ENCODE measurements around the gene NRDC.

NRDC gene

GRCh38 chr1:51859333-51859732 is 19.2 kb downstream of the NRDC start:
- no peak overlapping the region for H3K4me3 ChIP-seq (ENCODE audit: low read depth in 1 of 2, low read length in 1 of 2)
- H3K4me1 ChIP-seq (ENCODE audit: control insufficient read depth in 1 of 2, insufficient read depth in 1 of 2, low read depth in 1 of 2, low read length in 1 of 2): no peaks in the 10 kb centered on the region
- peaks cover 21% of the 10 kb centered on the region for H3K36me3 ChIP-seq
- H3K9me3 ChIP-seq: no peaks in the 10 kb centered on the region
- H3K27ac ChIP-seq: no peak overlapping the region
- no peaks in the 10 kb centered on the region for H3K27me3 ChIP-seq
- TF ChIP-seq, protein P1, sequence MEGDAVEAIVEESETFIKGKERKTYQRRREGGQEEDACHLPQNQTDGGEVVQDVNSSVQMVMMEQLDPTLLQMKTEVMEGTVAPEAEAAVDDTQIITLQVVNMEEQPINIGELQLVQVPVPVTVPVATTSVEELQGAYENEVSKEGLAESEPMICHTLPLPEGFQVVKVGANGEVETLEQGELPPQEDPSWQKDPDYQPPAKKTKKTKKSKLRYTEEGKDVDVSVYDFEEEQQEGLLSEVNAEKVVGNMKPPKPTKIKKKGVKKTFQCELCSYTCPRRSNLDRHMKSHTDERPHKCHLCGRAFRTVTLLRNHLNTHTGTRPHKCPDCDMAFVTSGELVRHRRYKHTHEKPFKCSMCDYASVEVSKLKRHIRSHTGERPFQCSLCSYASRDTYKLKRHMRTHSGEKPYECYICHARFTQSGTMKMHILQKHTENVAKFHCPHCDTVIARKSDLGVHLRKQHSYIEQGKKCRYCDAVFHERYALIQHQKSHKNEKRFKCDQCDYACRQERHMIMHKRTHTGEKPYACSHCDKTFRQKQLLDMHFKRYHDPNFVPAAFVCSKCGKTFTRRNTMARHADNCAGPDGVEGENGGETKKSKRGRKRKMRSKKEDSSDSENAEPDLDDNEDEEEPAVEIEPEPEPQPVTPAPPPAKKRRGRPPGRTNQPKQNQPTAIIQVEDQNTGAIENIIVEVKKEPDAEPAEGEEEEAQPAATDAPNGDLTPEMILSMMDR (IDR thresholded peaks at IDR 0.05): no peak

GRCh38 chr1:51858892-51859291 is 19.6 kb downstream of the NRDC start:
- Histone ChIP-seq H3K9me3 (no peaks in the 10 kb centered on the region), H3K4me3 (ENCODE audit: low read depth in 1 of 2, low read length in 1 of 2) (no peak overlapping the region), H3K27me3 (no peaks in the 10 kb centered on the region), H3K27ac (no peak overlapping the region), H3K4me1 (ENCODE audit: control insufficient read depth in 1 of 2, insufficient read depth in 1 of 2, low read depth in 1 of 2, low read length in 1 of 2) (no peaks in the 10 kb centered on the region), H3K36me3 (peaks cover 23% of the 10 kb centered on the region)
- TF ChIP-seq, protein P1 (IDR thresholded peaks at IDR 0.05): no peak

GRCh38 chr1:51856745-51857144 is 21.8 kb downstream of the NRDC start:
- peaks cover 24% of the 10 kb centered on the region for H3K36me3 ChIP-seq
- H3K4me3 ChIP-seq (ENCODE audit: low read depth in 1 of 2, low read length in 1 of 2): no peak overlapping the region
- no peaks in the 10 kb centered on the region for H3K4me1 ChIP-seq (ENCODE audit: control insufficient read depth in 1 of 2, insufficient read depth in 1 of 2, low read depth in 1 of 2, low read length in 1 of 2)
- no peaks in the 10 kb centered on the region for H3K27me3 ChIP-seq
- H3K9me3 ChIP-seq: no peaks in the 10 kb centered on the region
- no peak overlapping the region for H3K27ac ChIP-seq
- TF ChIP-seq, protein P1 (IDR thresholded peaks at IDR 0.05): no peak

GRCh38 chr1:51855624-51856023 is 22.9 kb downstream of the NRDC start:
- Histone ChIP-seq H3K27me3 (no peaks in the 10 kb centered on the region), H3K4me3 (ENCODE audit: low read depth in 1 of 2, low read length in 1 of 2) (no peak overlapping the region), H3K9me3 (no peaks in the 10 kb centered on the region), H3K4me1 (ENCODE audit: control insufficient read depth in 1 of 2, insufficient read depth in 1 of 2, low read depth in 1 of 2, low read length in 1 of 2) (no peaks in the 10 kb centered on the region), H3K36me3 (peaks cover 21% of the 10 kb centered on the region), H3K27ac (no peak overlapping the region)
- TF ChIP-seq, protein P1 (IDR thresholded peaks at IDR 0.05): no peak

DNA sequence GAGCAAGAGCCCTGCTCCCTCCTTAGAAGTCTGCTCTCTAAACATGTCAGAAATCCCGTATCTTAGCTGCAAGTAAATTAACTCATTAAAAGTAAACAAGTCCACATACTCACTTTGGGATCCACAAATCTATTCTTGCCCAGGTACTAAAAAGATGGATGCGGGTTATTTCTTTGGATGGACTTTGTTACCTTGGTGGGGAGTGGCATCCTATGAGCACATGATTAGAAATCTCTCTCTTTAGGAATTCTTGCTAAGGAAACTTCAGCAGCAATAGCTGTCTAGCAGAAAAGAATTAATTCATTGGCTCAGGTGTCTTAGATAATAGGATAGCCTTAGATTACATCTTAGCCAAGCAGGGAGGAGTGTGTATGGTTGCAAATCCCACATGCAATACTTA is 25.2 kb downstream of the NRDC start:
- no peak overlapping the region for H3K27ac ChIP-seq
- no peak overlapping the region for H3K4me3 ChIP-seq (ENCODE audit: low read depth in 1 of 2, low read length in 1 of 2)
- no peaks in the 10 kb centered on the region for H3K27me3 ChIP-seq
- H3K4me1 ChIP-seq (ENCODE audit: control insufficient read depth in 1 of 2, insufficient read depth in 1 of 2, low read depth in 1 of 2, low read length in 1 of 2): no peaks in the 10 kb centered on the region
- TF ChIP-seq, protein P1 (IDR thresholded peaks at IDR 0.05): no peak
- no peaks in the 10 kb centered on the region for H3K9me3 ChIP-seq
- H3K36me3 ChIP-seq: peaks cover 14% of the 10 kb centered on the region

- Histone ChIP-seq H3K4me3 (ENCODE audit: low read depth in 1 of 2, low read length in 1 of 2) (no peak overlapping the region), H3K9me3 (no peaks in the 10 kb centered on the region), H3K27ac (no peak overlapping the region), H3K4me1 (ENCODE audit: control insufficient read depth in 1 of 2, insufficient read depth in 1 of 2, low read depth in 1 of 2, low read length in 1 of 2) (no peaks in the 10 kb centered on the region), H3K36me3 (peaks cover 21% of the 10 kb centered on the region), H3K27me3 (no peaks in the 10 kb centered on the region)
- TF ChIP-seq, protein P1 (IDR thresholded peaks at IDR 0.05): no peak
Measured at GRCh38 chr1:51851882-51852396, 26.6 kb downstream of the NRDC start.
